ENCODE results near the gene VWC2L.

- no peak for TF ChIP-seq CTCF (IDR thresholded peaks at IDR 0.05; ENCODE audit: poor library complexity)
- no peak for TF ChIP-seq EZH2 (IDR thresholded peaks at IDR 0.05; ENCODE audit: borderline replicate concordance)
- TF ChIP-seq EZH2phosphoT487 (IDR thresholded peaks at IDR 0.05; ENCODE audit: low read depth, severe bottlenecking, unreplicated experiment) = no peak
Observed at GRCh38 chr2:214537929-214538328, 127.1 kb downstream of the VWC2L start.

Data from hepatocyte (in vitro differentiated cells).